ENCODE results near the gene VWF. TPM values are rescaled to one million over a fixed set of nuclear protein-coding genes. Genes with fewer than 3 reads are reported as not detected.

Gene VWF
- total RNA-seq, 2 donors from 2014 or later: 189 to 331 TPM

- H3K4me1 ChIP-seq: peaks cover 0 to 13% of the 10 kb centered on the region in 2 donors
- no peaks in the 10 kb centered on the region for H3K27me3 ChIP-seq
- H3K27ac ChIP-seq: no peak overlapping the region
- TF ChIP-seq, protein P1, sequence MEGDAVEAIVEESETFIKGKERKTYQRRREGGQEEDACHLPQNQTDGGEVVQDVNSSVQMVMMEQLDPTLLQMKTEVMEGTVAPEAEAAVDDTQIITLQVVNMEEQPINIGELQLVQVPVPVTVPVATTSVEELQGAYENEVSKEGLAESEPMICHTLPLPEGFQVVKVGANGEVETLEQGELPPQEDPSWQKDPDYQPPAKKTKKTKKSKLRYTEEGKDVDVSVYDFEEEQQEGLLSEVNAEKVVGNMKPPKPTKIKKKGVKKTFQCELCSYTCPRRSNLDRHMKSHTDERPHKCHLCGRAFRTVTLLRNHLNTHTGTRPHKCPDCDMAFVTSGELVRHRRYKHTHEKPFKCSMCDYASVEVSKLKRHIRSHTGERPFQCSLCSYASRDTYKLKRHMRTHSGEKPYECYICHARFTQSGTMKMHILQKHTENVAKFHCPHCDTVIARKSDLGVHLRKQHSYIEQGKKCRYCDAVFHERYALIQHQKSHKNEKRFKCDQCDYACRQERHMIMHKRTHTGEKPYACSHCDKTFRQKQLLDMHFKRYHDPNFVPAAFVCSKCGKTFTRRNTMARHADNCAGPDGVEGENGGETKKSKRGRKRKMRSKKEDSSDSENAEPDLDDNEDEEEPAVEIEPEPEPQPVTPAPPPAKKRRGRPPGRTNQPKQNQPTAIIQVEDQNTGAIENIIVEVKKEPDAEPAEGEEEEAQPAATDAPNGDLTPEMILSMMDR (IDR thresholded peaks at IDR 0.05): no peak
- peaks cover 9% of the 10 kb centered on the region for H3K36me3 ChIP-seq
- no peaks in the 10 kb centered on the region for H3K9me3 ChIP-seq
- no peak overlapping the region for H3K4me3 ChIP-seq
- DNase-seq (ENCODE audit: low spot score): no peak
Observed at GRCh38 chr12:5947006-5947405, 177.5 kb downstream of the VWF start.

- no peaks in the 10 kb centered on the region for H3K27me3 ChIP-seq
- H3K4me1 ChIP-seq: peaks cover 0 to 13% of the 10 kb centered on the region in 2 donors
- H3K36me3 ChIP-seq: peaks cover 4% of the 10 kb centered on the region
- H3K4me3 ChIP-seq: no peak overlapping the region
- TF ChIP-seq, protein P1 (IDR thresholded peaks at IDR 0.05): no peak
- H3K9me3 ChIP-seq: no peaks in the 10 kb centered on the region
- DNase-seq (ENCODE audit: low spot score): no peak
- H3K27ac ChIP-seq: no peak overlapping the region
Observed at GRCh38 chr12:5946388-5946787, 178.1 kb downstream of the VWF start.

DNA sequence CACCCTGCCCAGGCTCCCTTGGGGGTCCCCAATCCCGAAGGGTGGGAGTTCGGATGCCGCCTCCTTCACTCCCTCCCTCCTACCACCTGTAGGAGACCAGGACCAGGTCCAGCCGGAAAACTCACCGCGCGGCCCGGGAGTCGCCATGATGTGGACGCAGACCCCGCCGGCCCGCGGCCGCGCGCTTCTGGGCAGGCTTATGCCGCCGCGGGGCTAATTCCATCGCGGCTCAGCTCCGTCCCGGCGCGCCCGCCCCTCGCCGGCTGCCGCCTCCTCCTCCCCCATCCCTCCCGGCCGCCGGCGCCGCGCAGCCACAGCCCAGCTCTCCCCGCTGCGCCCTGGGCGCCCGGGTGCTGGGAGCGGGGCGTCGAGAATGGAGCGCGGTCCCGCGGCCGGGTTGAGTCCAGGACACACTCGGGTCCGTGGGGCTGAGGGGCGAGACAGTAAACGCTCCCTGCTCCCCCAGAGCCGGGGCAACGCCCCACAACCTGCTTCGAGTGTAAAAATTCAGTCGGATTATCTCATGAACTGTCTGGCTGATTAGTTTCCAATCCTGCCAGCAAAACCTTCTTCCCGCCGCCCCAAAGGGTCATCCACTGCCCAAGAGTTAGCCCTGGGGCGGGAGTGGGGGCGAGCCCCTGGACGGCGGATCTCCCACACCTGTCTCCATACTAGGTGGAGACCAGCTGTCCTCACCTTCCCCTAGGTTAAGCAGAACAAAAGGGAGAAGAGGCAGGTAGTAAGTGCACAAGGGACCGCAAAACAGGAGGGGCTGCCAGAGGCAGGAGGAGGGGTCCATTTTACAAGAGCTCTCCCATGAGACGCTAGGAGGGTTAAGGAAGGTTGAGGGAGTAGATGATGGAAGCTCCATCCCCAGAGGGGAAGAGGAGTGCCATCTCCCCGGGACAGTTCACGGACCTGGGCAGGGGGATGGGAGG, 179.1 kb downstream of the VWF start, which contains the start of gene ANO2:
Gene ANO2 (minus strand): TSS at position 189 of the 938 bp plus-strand sequence. CDS start 42 bp downstream, at position 147.
- no peaks in the 10 kb centered on the region for H3K9me3 ChIP-seq
- H3K4me1 ChIP-seq: peaks cover 0 to 13% of the 10 kb centered on the region in 2 donors
- peak within 1 kb of the TSS; percentile 5 to 44 for H3K4me3 ChIP-seq
- no peaks in the 10 kb centered on the region for H3K27me3 ChIP-seq
- TF ChIP-seq, protein P1 (IDR thresholded peaks at IDR 0.05): no peak
- H3K27ac ChIP-seq: no peak within 1 kb of the TSS
- DNase-seq (ENCODE audit: low spot score): no peak
- H3K36me3 ChIP-seq: no peaks in the 10 kb centered on the region

- Histone ChIP-seq H3K36me3 (no peaks in the 10 kb centered on the region), H3K9me3 (no peaks in the 10 kb centered on the region), H3K4me3 (peak overlapping the region; percentile 5 to 44), H3K27ac (no peak overlapping the region), H3K27me3 (no peaks in the 10 kb centered on the region), H3K4me1 (peaks cover 0 to 13% of the 10 kb centered on the region in 2 donors)
- no peak for DNase-seq (ENCODE audit: low spot score)
- TF ChIP-seq, protein P1 (IDR thresholded peaks at IDR 0.05): no peak
Observed at GRCh38 chr12:5944688-5945070, 179.8 kb downstream of the VWF start.

DNA sequence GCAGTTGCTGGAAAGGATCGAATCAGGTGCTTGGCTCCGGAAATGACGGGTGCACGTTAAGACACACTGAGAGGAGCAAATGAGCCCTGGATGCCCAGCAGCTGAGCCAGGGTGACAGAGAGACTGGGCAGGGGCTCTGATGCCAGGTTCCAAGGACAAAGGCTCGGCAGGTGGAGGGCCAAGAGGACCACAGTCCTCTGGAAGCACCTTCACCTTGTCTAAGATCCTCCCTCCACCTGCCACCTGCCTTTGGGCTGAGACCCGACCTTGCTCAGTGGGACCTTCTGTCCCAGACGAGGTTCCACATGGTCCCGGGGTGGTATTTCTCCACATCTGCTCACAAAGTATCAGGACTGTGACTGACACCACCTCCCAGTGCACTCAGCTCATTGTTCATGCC, 180.4 kb downstream of the VWF start:
- H3K36me3 ChIP-seq: no peaks in the 10 kb centered on the region
- no peaks in the 10 kb centered on the region for H3K9me3 ChIP-seq
- H3K4me1 ChIP-seq: peaks cover 0 to 13% of the 10 kb centered on the region in 2 donors
- H3K4me3 ChIP-seq: no peak overlapping the region
- H3K27me3 ChIP-seq: no peaks in the 10 kb centered on the region
- DNase-seq (ENCODE audit: low spot score): no peak
- H3K27ac ChIP-seq: no peak overlapping the region
- TF ChIP-seq, protein P1 (IDR thresholded peaks at IDR 0.05): no peak
